ENCODE measurements around the gene MARCKSL1. TPM values are rescaled to one million over a fixed set of nuclear protein-coding genes. Genes with fewer than 3 reads are reported as not detected.
"Not testable (repeated sequence)": the region's sequence is repeated elsewhere in the genome, so short reads cannot be mapped to it uniquely, and the experiment has no call there.

MARCKSL1 gene
- total RNA-seq, 1 donor from 2014 or later = 730 TPM

- DNase-seq (ENCODE audit: low spot score) = no peak
- H3K9me3 Mint-ChIP-seq (ENCODE audit: unreplicated experiment) = no peaks in the 10 kb centered on the region
- H3K4me3 Mint-ChIP-seq (ENCODE audit: unreplicated experiment) = no peak overlapping the region
- H3K36me3 Mint-ChIP-seq (ENCODE audit: low read depth, unreplicated experiment) = peaks cover 25% of the 10 kb centered on the region
- TF ChIP-seq, protein P1, sequence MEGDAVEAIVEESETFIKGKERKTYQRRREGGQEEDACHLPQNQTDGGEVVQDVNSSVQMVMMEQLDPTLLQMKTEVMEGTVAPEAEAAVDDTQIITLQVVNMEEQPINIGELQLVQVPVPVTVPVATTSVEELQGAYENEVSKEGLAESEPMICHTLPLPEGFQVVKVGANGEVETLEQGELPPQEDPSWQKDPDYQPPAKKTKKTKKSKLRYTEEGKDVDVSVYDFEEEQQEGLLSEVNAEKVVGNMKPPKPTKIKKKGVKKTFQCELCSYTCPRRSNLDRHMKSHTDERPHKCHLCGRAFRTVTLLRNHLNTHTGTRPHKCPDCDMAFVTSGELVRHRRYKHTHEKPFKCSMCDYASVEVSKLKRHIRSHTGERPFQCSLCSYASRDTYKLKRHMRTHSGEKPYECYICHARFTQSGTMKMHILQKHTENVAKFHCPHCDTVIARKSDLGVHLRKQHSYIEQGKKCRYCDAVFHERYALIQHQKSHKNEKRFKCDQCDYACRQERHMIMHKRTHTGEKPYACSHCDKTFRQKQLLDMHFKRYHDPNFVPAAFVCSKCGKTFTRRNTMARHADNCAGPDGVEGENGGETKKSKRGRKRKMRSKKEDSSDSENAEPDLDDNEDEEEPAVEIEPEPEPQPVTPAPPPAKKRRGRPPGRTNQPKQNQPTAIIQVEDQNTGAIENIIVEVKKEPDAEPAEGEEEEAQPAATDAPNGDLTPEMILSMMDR (IDR thresholded peaks at IDR 0.05; ENCODE audit: unreplicated experiment) = no peak
- peaks cover 21% of the 10 kb centered on the region for H3K27me3 Mint-ChIP-seq (ENCODE audit: unreplicated experiment)
- peaks cover 43% of the 10 kb centered on the region for H3K4me1 Mint-ChIP-seq (ENCODE audit: unreplicated experiment)
- H3K27ac Mint-ChIP-seq (ENCODE audit: unreplicated experiment) = peak overlapping the region; percentile 31
These were observed 22.4 kb upstream of the MARCKSL1 start for GRCh38 chr1:32358435-32358834.

- H3K27me3 Mint-ChIP-seq (ENCODE audit: unreplicated experiment) = peaks cover 21% of the 10 kb centered on the region
- H3K4me1 Mint-ChIP-seq (ENCODE audit: unreplicated experiment) = peaks cover 43% of the 10 kb centered on the region
- H3K4me3 Mint-ChIP-seq (ENCODE audit: unreplicated experiment) = no peak overlapping the region
- H3K36me3 Mint-ChIP-seq (ENCODE audit: low read depth, unreplicated experiment) = peaks cover 17% of the 10 kb centered on the region
- no peak overlapping the region for H3K27ac Mint-ChIP-seq (ENCODE audit: unreplicated experiment)
- no peaks in the 10 kb centered on the region for H3K9me3 Mint-ChIP-seq (ENCODE audit: unreplicated experiment)
- DNase-seq (ENCODE audit: low spot score) = no peak
- TF ChIP-seq, protein P1 (IDR thresholded peaks at IDR 0.05; ENCODE audit: unreplicated experiment) = no peak
These were observed 21.6 kb upstream of the MARCKSL1 start for GRCh38 chr1:32357614-32358013.

- Mint-ChIP-seq H3K27me3 (ENCODE audit: unreplicated experiment) (peaks cover 21% of the 10 kb centered on the region), H3K4me3 (ENCODE audit: unreplicated experiment) (no peak overlapping the region), H3K36me3 (ENCODE audit: low read depth, unreplicated experiment) (peaks cover 13% of the 10 kb centered on the region), H3K4me1 (ENCODE audit: unreplicated experiment) (peaks cover 44% of the 10 kb centered on the region), H3K9me3 (ENCODE audit: unreplicated experiment) (no peaks in the 10 kb centered on the region), H3K27ac (ENCODE audit: unreplicated experiment) (no peak overlapping the region)
- DNase-seq (ENCODE audit: low spot score) = no peak
- TF ChIP-seq, protein P1 (IDR thresholded peaks at IDR 0.05; ENCODE audit: unreplicated experiment) = no peak
These were observed 20.4 kb upstream of the MARCKSL1 start for GRCh38 chr1:32356478-32356877.

DNA sequence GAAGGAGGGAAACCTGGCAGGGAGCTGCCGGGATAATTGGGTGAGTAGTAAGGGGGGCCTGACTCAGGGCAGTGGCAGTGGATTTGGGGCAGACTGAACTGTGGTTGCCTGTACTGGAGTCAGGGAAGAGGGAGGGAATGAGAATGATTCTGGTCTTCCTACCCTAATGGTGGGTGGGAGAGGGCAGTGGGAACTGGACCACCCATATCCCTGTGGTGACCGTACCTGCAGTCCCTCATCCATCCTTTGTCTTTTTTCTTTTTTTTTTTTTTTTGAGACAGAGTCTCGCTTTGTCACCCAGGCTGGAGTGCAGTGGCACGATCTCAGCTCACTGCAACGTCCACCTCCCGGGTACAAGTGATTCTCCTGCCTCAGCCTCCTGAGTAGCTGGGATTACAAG is 19.7 kb upstream of the MARCKSL1 start:
- Mint-ChIP-seq H3K4me1 (ENCODE audit: unreplicated experiment) (peaks cover 42% of the 10 kb centered on the region), H3K36me3 (ENCODE audit: low read depth, unreplicated experiment) (peaks cover 11% of the 10 kb centered on the region), H3K27me3 (ENCODE audit: unreplicated experiment) (peaks cover 18% of the 10 kb centered on the region), H3K27ac (ENCODE audit: unreplicated experiment) (peak overlapping the region; percentile 13)
- not testable (repeated sequence) for H3K4me3 Mint-ChIP-seq (ENCODE audit: unreplicated experiment); DNase-seq (ENCODE audit: low spot score); H3K9me3 Mint-ChIP-seq (ENCODE audit: unreplicated experiment)

- Mint-ChIP-seq H3K9me3 (ENCODE audit: unreplicated experiment) (no peaks in the 10 kb centered on the region), H3K27me3 (ENCODE audit: unreplicated experiment) (peaks cover 13% of the 10 kb centered on the region), H3K4me3 (ENCODE audit: unreplicated experiment) (peak overlapping the region; percentile 74), H3K27ac (ENCODE audit: unreplicated experiment) (peak overlapping the region; percentile 70), H3K4me1 (ENCODE audit: unreplicated experiment) (peaks cover 43% of the 10 kb centered on the region), H3K36me3 (ENCODE audit: low read depth, unreplicated experiment) (peaks cover 5% of the 10 kb centered on the region)
- TF ChIP-seq, protein P1 (IDR thresholded peaks at IDR 0.05; ENCODE audit: unreplicated experiment) = no peak
- peak; percentile 21 for DNase-seq (ENCODE audit: low spot score)
These were observed 18.0 kb upstream of the MARCKSL1 start for GRCh38 chr1:32353886-32354570.
